ENCODE measurements around the gene NHS. TPM values are rescaled to one million over a fixed set of nuclear protein-coding genes. Genes with fewer than 3 reads are reported as not detected.

Gene NHS
- total RNA-seq, 4 donors from 2014 or later = 5.0 to 8.7 (median 6.2) TPM

DNA sequence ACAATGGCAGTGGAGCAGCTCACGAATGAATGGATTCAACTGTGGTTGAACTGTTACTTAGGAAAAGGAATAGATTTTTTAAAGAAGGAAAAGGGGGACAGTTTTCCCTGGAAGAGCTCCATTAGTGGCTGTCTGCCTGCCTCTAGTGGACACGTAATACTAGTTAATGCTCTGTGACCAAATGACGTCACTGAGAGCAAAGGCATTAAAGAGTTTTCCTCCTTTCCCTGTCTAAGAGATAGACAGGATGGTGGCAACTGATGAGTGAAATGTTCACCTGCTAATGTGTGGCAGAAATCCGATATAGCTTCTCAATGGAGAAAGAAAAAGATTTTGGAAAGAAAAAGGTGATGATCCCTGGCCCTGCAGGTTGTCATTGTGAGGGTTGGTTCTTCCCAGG is 310.0 kb downstream of the NHS start:
- Histone ChIP-seq H3K36me3 (no peaks in the 10 kb centered on the region), H3K9me3 (no peaks in the 10 kb centered on the region), H3K4me3 (no peak overlapping the region), H3K27me3 (no peaks in the 10 kb centered on the region), H3K27ac (replicated peaks in 1 of 4) (no peak overlapping the region), H3K4me1 (peaks cover 0 to 16% (median 8%) of the 10 kb centered on the region in 4 donors)
- DNase-seq (ENCODE audit: extremely low spot score) = no peak
- TF ChIP-seq EP300 (IDR thresholded peaks at IDR 0.05) = no peak
- TF ChIP-seq, protein P1, sequence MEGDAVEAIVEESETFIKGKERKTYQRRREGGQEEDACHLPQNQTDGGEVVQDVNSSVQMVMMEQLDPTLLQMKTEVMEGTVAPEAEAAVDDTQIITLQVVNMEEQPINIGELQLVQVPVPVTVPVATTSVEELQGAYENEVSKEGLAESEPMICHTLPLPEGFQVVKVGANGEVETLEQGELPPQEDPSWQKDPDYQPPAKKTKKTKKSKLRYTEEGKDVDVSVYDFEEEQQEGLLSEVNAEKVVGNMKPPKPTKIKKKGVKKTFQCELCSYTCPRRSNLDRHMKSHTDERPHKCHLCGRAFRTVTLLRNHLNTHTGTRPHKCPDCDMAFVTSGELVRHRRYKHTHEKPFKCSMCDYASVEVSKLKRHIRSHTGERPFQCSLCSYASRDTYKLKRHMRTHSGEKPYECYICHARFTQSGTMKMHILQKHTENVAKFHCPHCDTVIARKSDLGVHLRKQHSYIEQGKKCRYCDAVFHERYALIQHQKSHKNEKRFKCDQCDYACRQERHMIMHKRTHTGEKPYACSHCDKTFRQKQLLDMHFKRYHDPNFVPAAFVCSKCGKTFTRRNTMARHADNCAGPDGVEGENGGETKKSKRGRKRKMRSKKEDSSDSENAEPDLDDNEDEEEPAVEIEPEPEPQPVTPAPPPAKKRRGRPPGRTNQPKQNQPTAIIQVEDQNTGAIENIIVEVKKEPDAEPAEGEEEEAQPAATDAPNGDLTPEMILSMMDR (IDR thresholded peaks at IDR 0.05) = no peak
- TF ChIP-seq POLR2AphosphoS5 (IDR thresholded peaks at IDR 0.05) = no peak
- TF ChIP-seq POLR2A (IDR thresholded peaks at IDR 0.05; ENCODE audit: low read depth) = no peak
- intact Hi-C loops (cut with DNase I) = loop anchor here (10.0 kb wide), 1 partner anchor 150 kb away; no protein-coding TSS in a partner anchor
- WGBS = 77% methylated on average over 4 of the region's 4 CpGs

DNA sequence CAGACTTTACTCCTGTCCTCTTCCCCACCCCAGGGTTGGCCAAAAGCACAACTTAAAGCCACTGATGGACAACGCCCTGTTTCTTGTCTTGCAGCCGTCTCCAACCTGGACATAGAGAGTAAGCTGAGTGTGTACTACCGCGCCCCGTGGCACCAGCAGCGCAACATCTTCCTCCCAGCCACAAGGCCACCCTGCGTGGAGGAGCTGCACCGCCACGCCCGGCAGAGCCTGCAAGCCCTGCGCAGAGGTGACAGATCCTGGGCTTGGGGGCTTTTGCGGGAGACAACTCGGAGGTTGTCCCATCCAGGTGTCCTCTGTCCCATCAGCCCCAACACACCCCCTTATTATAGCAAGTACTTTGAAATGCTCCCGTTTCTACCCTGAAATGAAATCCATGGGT is 312.6 kb downstream of the NHS start:
- TF ChIP-seq, protein P1 (IDR thresholded peaks at IDR 0.05) = no peak
- TF ChIP-seq POLR2AphosphoS5 (IDR thresholded peaks at IDR 0.05) = no peak
- no peak for TF ChIP-seq EP300 (IDR thresholded peaks at IDR 0.05)
- no peak for TF ChIP-seq POLR2A (IDR thresholded peaks at IDR 0.05; ENCODE audit: low read depth)
- H3K4me1 ChIP-seq = peaks cover 0 to 4% (median 2%) of the 10 kb centered on the region in 4 donors
- 90% methylated on average over 14 of the region's 14 CpGs for WGBS
- intact Hi-C loops (cut with DNase I) = loop anchor here (10.0 kb wide), 1 partner anchor 153 kb away; no protein-coding TSS in a partner anchor
- H3K27me3 ChIP-seq = no peaks in the 10 kb centered on the region
- H3K9me3 ChIP-seq = no peaks in the 10 kb centered on the region
- H3K4me3 ChIP-seq = no peak overlapping the region
- no peak overlapping the region for H3K27ac ChIP-seq (replicated peaks in 1 of 4)
- DNase-seq (ENCODE audit: extremely low spot score) = no peak
- H3K36me3 ChIP-seq = no peaks in the 10 kb centered on the region

DNA sequence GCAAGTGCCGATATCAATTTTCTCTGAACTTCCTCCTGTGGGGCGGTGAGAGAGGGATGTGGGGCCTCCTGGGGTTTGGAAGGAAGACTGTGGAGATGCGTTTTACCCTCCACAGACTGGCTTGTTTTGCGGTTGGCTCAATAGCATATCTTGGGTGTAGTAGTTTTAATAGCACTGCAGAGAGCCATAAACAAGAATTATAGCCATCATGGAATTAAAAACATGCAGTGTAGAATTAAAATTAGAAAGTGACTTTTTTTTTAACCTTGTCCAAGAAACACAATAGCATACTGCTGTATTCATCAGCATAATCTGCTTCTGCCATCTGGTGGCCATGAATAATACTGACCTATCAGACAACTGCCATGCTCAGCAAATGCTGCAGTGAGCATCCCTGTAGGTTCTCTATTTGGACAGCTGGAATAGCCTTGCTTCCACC is 315.0 kb downstream of the NHS start:
- DNase-seq (ENCODE audit: extremely low spot score) = no peak
- TF ChIP-seq, protein P1 (IDR thresholded peaks at IDR 0.05) = peak; percentile 67 to 70 (median 68)
- TF ChIP-seq POLR2A (IDR thresholded peaks at IDR 0.05; ENCODE audit: low read depth) = no peak
- TF ChIP-seq POLR2AphosphoS5 (IDR thresholded peaks at IDR 0.05) = no peak
- TF ChIP-seq EP300 (IDR thresholded peaks at IDR 0.05) = no peak
- 25% methylated on average over 4 of the region's 4 CpGs for WGBS
- intact Hi-C loops (cut with DNase I) = loop anchor here (2.0 to 10.0 kb wide), 4 partner anchors 155 to 865 kb away; partner anchors contain the start of gene NHS
- Histone ChIP-seq H3K36me3 (no peaks in the 10 kb centered on the region), H3K9me3 (no peaks in the 10 kb centered on the region), H3K4me3 (no peak overlapping the region), H3K4me1 (peaks cover 0 to 4% (median 2%) of the 10 kb centered on the region in 4 donors), H3K27ac (replicated peaks in 1 of 4) (no peak overlapping the region), H3K27me3 (no peaks in the 10 kb centered on the region)

DNA sequence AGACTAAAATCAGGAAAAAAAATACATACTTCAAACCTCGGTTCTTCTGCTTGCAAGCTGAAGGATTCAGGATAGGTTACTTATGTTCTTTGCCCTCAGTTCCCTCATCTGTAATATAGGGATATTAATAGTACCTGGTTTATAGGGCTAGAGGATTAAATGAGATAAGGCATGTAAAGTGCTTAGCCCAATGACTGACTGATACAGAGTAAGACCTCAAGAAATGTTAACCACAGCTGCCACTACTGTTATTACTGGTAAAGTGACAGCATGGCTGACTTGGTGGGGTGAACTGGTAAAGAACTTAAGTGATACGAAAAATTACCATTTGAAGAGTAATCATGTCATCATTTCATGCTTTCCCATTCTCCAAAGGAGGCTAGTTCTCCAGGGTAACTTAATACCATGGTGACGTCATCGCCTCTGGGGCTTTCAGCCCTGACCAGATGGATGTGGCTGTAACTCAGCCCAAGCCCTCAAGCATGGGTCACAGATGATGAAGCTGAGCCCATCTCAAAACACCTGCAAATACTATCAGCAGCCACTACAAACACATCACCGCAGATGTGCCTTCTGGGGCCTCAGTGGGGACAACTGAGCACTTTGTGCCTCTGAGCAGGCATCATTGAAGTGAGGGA is 317.8 kb downstream of the NHS start:
- intact Hi-C loops (cut with DNase I) = loop anchor here (10.0 kb wide), 2 partner anchors 318 to 868 kb away; partner anchors contain the start of gene NHS
- TF ChIP-seq EP300 (IDR thresholded peaks at IDR 0.05) = no peak
- TF ChIP-seq, protein P1 (IDR thresholded peaks at IDR 0.05) = no peak
- TF ChIP-seq POLR2A (IDR thresholded peaks at IDR 0.05; ENCODE audit: low read depth) = no peak
- no peak for TF ChIP-seq POLR2AphosphoS5 (IDR thresholded peaks at IDR 0.05)
- no peak for DNase-seq (ENCODE audit: extremely low spot score)
- Histone ChIP-seq H3K4me3 (no peak overlapping the region), H3K27me3 (no peaks in the 10 kb centered on the region), H3K4me1 (peaks cover 0 to 4% (median 2%) of the 10 kb centered on the region in 4 donors), H3K9me3 (no peaks in the 10 kb centered on the region), H3K36me3 (no peaks in the 10 kb centered on the region), H3K27ac (replicated peaks in 1 of 4) (no peak overlapping the region)
- WGBS = 73% methylated on average over 5 of the region's 5 CpGs

Measured in esophagus muscularis mucosa (tissue), 4 donors.